Measurements from ENCODE around the gene SMARCC2.

SMARCC2 gene

GRCh38 chr12:56162468-56163290 lies 26.6 kb downstream of the SMARCC2 start:
- Histone ChIP-seq H3K4me3 (ENCODE audit: low read depth, low read length) (no peak overlapping the region), H3K9me3 (ENCODE audit: severe bottlenecking) (no peaks in the 10 kb centered on the region), H3K36me3 (peaks cover 88% of the 10 kb centered on the region), H3K27me3 (ENCODE audit: insufficient read depth, low read depth, severe bottlenecking) (no peaks in the 10 kb centered on the region), H3K27ac (peak overlapping the region; percentile 47)
- no peak for TF ChIP-seq CTCF (IDR thresholded peaks at IDR 0.05; ENCODE audit: low read depth, low read length)
- peak; percentile 51 for DNase-seq

GRCh38 chr12:56161690-56162351 lies 27.5 kb downstream of the SMARCC2 start:
- H3K27ac ChIP-seq: peak overlapping the region; percentile 52
- peaks cover 80% of the 10 kb centered on the region for H3K36me3 ChIP-seq
- H3K4me3 ChIP-seq (ENCODE audit: low read depth, low read length): no peak overlapping the region
- H3K27me3 ChIP-seq (ENCODE audit: insufficient read depth, low read depth, severe bottlenecking): no peaks in the 10 kb centered on the region
- no peaks in the 10 kb centered on the region for H3K9me3 ChIP-seq (ENCODE audit: severe bottlenecking)
- no peak for TF ChIP-seq CTCF (IDR thresholded peaks at IDR 0.05; ENCODE audit: low read depth, low read length)
- no peak for DNase-seq

GRCh38 chr12:56160894-56161689 lies 28.2 kb downstream of the SMARCC2 start:
- H3K27me3 ChIP-seq (ENCODE audit: insufficient read depth, low read depth, severe bottlenecking): no peaks in the 10 kb centered on the region
- peak overlapping the region; percentile 52 for H3K27ac ChIP-seq
- H3K4me3 ChIP-seq (ENCODE audit: low read depth, low read length): no peak overlapping the region
- DNase-seq: no peak
- H3K36me3 ChIP-seq: peaks cover 77% of the 10 kb centered on the region
- H3K9me3 ChIP-seq (ENCODE audit: severe bottlenecking): no peaks in the 10 kb centered on the region
- TF ChIP-seq CTCF (IDR thresholded peaks at IDR 0.05; ENCODE audit: low read depth, low read length): no peak

GRCh38 chr12:56160193-56160763 lies 29.0 kb downstream of the SMARCC2 start:
- DNase-seq: no peak

More at GRCh38 chr12:56160193-56160763, 29.0 kb downstream of the SMARCC2 start:
- no peak for TF ChIP-seq CTCF (IDR thresholded peaks at IDR 0.05; ENCODE audit: low read depth, low read length)
- H3K27ac ChIP-seq: peak overlapping the region; percentile 52
- H3K27me3 ChIP-seq (ENCODE audit: insufficient read depth, low read depth, severe bottlenecking): no peaks in the 10 kb centered on the region
- H3K36me3 ChIP-seq: peaks cover 77% of the 10 kb centered on the region
- no peaks in the 10 kb centered on the region for H3K9me3 ChIP-seq (ENCODE audit: severe bottlenecking)
- no peak overlapping the region for H3K4me3 ChIP-seq (ENCODE audit: low read depth, low read length)

All from WERI-Rb-1 (cell line).